Neural progenitor cell (in vitro differentiated cells): ENCODE data around the gene PCDHGA8. TPM values are rescaled to one million over a fixed set of nuclear protein-coding genes. Genes with fewer than 3 reads are reported as not detected.

Source experiments
- DNase-seq: peaks from one replicate; pipeline ENCODE4 v3.0.0-alpha.2; 2016; ENCODE audit warnings: low spot score
- H2AFZ ChIP-seq: fragments of 200-600 bp; sonication (generic); replicated peaks from 2 replicates; pipeline ENCODE4 v1.6.1; 2016; ENCODE audit warnings: antibody characterized with exemption
- H3F3A ChIP-seq: fragments of 200-600 bp; sonication (generic); 2 replicates; pipeline ENCODE4 v1.6.1; 2016; ENCODE audit warnings: antibody characterized with exemption, low read depth
- H3K27ac ChIP-seq: fragments of 200-600 bp; sonication (generic); 2 replicates; pipeline ENCODE4 v1.5.1; 2016; ENCODE audit warnings: mild to moderate bottlenecking
- H3K27me3 ChIP-seq: fragments of 200-600 bp; sonication (generic); 2 replicates; pipeline ENCODE4 v1.6.1; 2016; ENCODE audit warnings: mild to moderate bottlenecking, moderate library complexity
- H3K36me3 ChIP-seq: fragments of 200-600 bp; sonication (generic); 2 replicates; pipeline ENCODE4 v1.5.1; 2016
- H3K4me1 ChIP-seq: fragments of 200-600 bp; sonication (generic); 2 replicates; pipeline ENCODE4 v1.6.1; 2016; ENCODE audit warnings: mixed run types
- H3K4me2 ChIP-seq: fragments of 200-600 bp; sonication (generic); 2 replicates; pipeline ENCODE4 v1.6.1; 2016
- H3K4me3 ChIP-seq: fragments of 200-600 bp; sonication (generic); 2 replicates; pipeline ENCODE4 v1.5.1; 2016
- H3K79me2 ChIP-seq: fragments of 200-600 bp; sonication (generic); 2 replicates; pipeline ENCODE4 v1.6.1; 2016; ENCODE audit warnings: low read depth
- H3K9ac ChIP-seq: fragments of 200-600 bp; sonication (generic); 2 replicates; pipeline ENCODE4 v1.6.1; 2016
- H3K9me3 ChIP-seq: fragments of 200-600 bp; sonication (generic); 2 replicates; pipeline ENCODE4 v1.5.1; 2016; ENCODE audit warnings: low read depth
- H4K20me1 ChIP-seq: fragments of 200-600 bp; sonication (generic); 2 replicates; pipeline ENCODE4 v1.6.1; 2016; ENCODE audit warnings: low read depth
- H3K27ac Mint-ChIP-seq: 3 replicates; pipeline ENCODE4 v1.8.0; 2021; ENCODE audit warnings: mixed read lengths
- H3K27me3 Mint-ChIP-seq: 2 replicates; pipeline ENCODE4 v1.8.0; 2022; ENCODE audit warnings: low read depth, mild to moderate bottlenecking, inconsistent platforms, moderate library complexity, mixed read lengths; ENCODE audit not compliant: insufficient read depth
- H3K36me3 Mint-ChIP-seq: 3 replicates; pipeline ENCODE4 v1.8.0; 2021; ENCODE audit warnings: mixed read lengths
- H3K4me1 Mint-ChIP-seq: 3 replicates; pipeline ENCODE4 v1.8.0; 2021; ENCODE audit warnings: mixed read lengths
- H3K4me3 Mint-ChIP-seq: 3 replicates; pipeline ENCODE4 v1.8.0; 2021; ENCODE audit warnings: mild to moderate bottlenecking, moderate library complexity, mixed read lengths
- H3K9me3 Mint-ChIP-seq: 3 replicates; pipeline ENCODE4 v1.8.0; 2020; ENCODE audit warnings: mixed read lengths
- CTCF ChIP-seq: fragments of 200-600 bp; sonication (generic); IDR thresholded peaks from 2 replicates; pipeline ENCODE4 v1.5.1; 2017; ENCODE audit warnings: antibody characterized with exemption, mild to moderate bottlenecking
- EZH2 ChIP-seq: fragments of 200-600 bp; sonication (generic); IDR thresholded peaks from 2 replicates; pipeline ENCODE4 v1.6.1; 2017; ENCODE audit warnings: antibody characterized with exemption, mild to moderate bottlenecking, moderate library complexity
- EZH2phosphoT487 ChIP-seq: fragments of 200-600 bp; sonication (generic); IDR thresholded peaks from 2 replicates; pipeline ENCODE4 v1.6.1; 2017; ENCODE audit warnings: antibody characterized with exemption
- total RNA-seq: library from RNA; depleted of rRNA; stranded (reverse); fragments of >200 nt; gene quantifications from 2 replicates; pipeline ENCODE4 v1.2.3, GENCODE V29; 2015; ENCODE audit warnings: low replicate concordance

PCDHGA8 gene
- total RNA-seq, 1 donor from 2014 or later: 3.3 TPM

GRCh38 chr5:141360685-141361084 lies 31.7 kb upstream of the PCDHGA8 start:
- H3K27me3 ChIP-seq: no peaks in the 10 kb centered on the region
- H3K4me2 ChIP-seq: no peak overlapping the region
- DNase-seq: no peak
- Mint-ChIP-seq H3K27ac (no peak overlapping the region), H3K9me3 (peaks cover 73% of the 10 kb centered on the region), H3K4me3 (no peak overlapping the region), H3K4me1 (no peaks in the 10 kb centered on the region), H3K36me3 (peaks cover 4% of the 10 kb centered on the region), H3K27me3 (peaks cover 7% of the 10 kb centered on the region)
- H3K36me3 ChIP-seq: no peaks in the 10 kb centered on the region
- H3F3A ChIP-seq: no peaks in the 10 kb centered on the region
- H3K9ac ChIP-seq: no peak overlapping the region
- no peak for TF ChIP-seq EZH2phosphoT487
- no peak for TF ChIP-seq EZH2
- H2AFZ ChIP-seq: no peak overlapping the region
- no peak overlapping the region for H3K4me3 ChIP-seq
- no peaks in the 10 kb centered on the region for H4K20me1 ChIP-seq
- H3K79me2 ChIP-seq: no peaks in the 10 kb centered on the region
- no peak overlapping the region for H3K27ac ChIP-seq
- peaks cover 13% of the 10 kb centered on the region for H3K9me3 ChIP-seq
- no peaks in the 10 kb centered on the region for H3K4me1 ChIP-seq

- Histone ChIP-seq H3K79me2 (no peaks in the 10 kb centered on the region), H2AFZ (no peak overlapping the region), H3K27ac (no peak overlapping the region), H3F3A (no peaks in the 10 kb centered on the region), H3K4me1 (no peaks in the 10 kb centered on the region), H3K27me3 (no peaks in the 10 kb centered on the region), H3K9ac (no peak overlapping the region), H3K36me3 (no peaks in the 10 kb centered on the region), H4K20me1 (no peaks in the 10 kb centered on the region), H3K9me3 (peaks cover 13% of the 10 kb centered on the region), H3K4me2 (no peak overlapping the region), H3K4me3 (no peak overlapping the region)
- Mint-ChIP-seq H3K27me3 (peaks cover 4% of the 10 kb centered on the region), H3K36me3 (peaks cover 4% of the 10 kb centered on the region), H3K9me3 (peaks cover 69% of the 10 kb centered on the region), H3K4me3 (no peak overlapping the region), H3K4me1 (no peaks in the 10 kb centered on the region), H3K27ac (no peak overlapping the region)
- TF ChIP-seq CTCF: no peak
- no peak for TF ChIP-seq EZH2phosphoT487
- no peak for TF ChIP-seq EZH2
- DNase-seq: no peak
Measured at GRCh38 chr5:141362719-141363118, 29.7 kb upstream of the PCDHGA8 start.

- Histone ChIP-seq H4K20me1 (no peaks in the 10 kb centered on the region), H3K27me3 (no peaks in the 10 kb centered on the region), H3K4me2 (no peak within 1 kb of the TSS), H3K4me3 (no peak within 1 kb of the TSS), H2AFZ (no peak within 1 kb of the TSS), H3K4me1 (no peaks in the 10 kb centered on the region), H3K27ac (no peak within 1 kb of the TSS), H3K36me3 (no peaks in the 10 kb centered on the region), H3K9ac (no peak within 1 kb of the TSS), H3K9me3 (peaks cover 13% of the 10 kb centered on the region), H3F3A (no peaks in the 10 kb centered on the region), H3K79me2 (no peaks in the 10 kb centered on the region)
- Mint-ChIP-seq H3K4me1 (no peaks in the 10 kb centered on the region), H3K36me3 (peaks cover 4% of the 10 kb centered on the region), H3K27me3 (peaks cover 4% of the 10 kb centered on the region), H3K4me3 (no peak within 1 kb of the TSS), H3K9me3 (peaks cover 65% of the 10 kb centered on the region), H3K27ac (no peak within 1 kb of the TSS)
- DNase-seq: no peak
- no peak for TF ChIP-seq CTCF
- TF ChIP-seq EZH2: no peak
- TF ChIP-seq EZH2phosphoT487: no peak
Measured at GRCh38 chr5:141363952-141364660, 28.3 kb upstream of the PCDHGA8 start, which contains the start of gene PCDHGA5. Gene PCDHGA5 (plus strand): TSS chr5:141364162. CDS start chr5:141364331, 169 bp downstream.
